Ovary (tissue), 10 donors: ENCODE data around the gene IFIT2. TPM values are rescaled to one million over a fixed set of nuclear protein-coding genes. Genes with fewer than 3 reads are reported as not detected.
"Not testable (repeated sequence)": the region's sequence is repeated elsewhere in the genome, so short reads cannot be mapped to it uniquely, and the experiment has no call there.

Source experiments
- DNase-seq, 5 donors: peaks; one replicate each; pipeline ENCODE4 v3.0.0-alpha.2; 2019 to 2020
- H3K27ac ChIP-seq, 2 donors: fragments of 200-600 bp; one replicate each; pipeline versions ENCODE4 v1.5.1 to v1.8.0; 2019 to 2022
- H3K27me3 ChIP-seq: fragments of 200-600 bp; one replicate; pipeline ENCODE4 v1.8.0; 2022
- H3K36me3 ChIP-seq: fragments of 200-600 bp; sonication (generic); one replicate; pipeline ENCODE4 v1.5.1; 2019
- H3K4me1 ChIP-seq: one replicate; pipeline ENCODE4 v1.8.1; 2013; ENCODE audit warnings: mild to moderate bottlenecking, moderate library complexity; ENCODE audit not compliant: insufficient read depth
- H3K4me3 ChIP-seq: fragments of 200-600 bp; sonication (generic); one replicate; pipeline ENCODE4 v1.5.1; 2017
- H3K9me3 ChIP-seq, 2 donors: fragments of 200-600 bp in 1 of 2; sonication (generic) in 1 of 2; one replicate each; pipeline versions ENCODE4 v1.5.1 to v1.8.1; 2013 to 2019; ENCODE audit warnings: mild to moderate bottlenecking in 1 of 2, moderate library complexity in 1 of 2
- CTCF ChIP-seq, 3 donors: fragments of 450-650 bp in 2 of 3; fragments of 200-600 bp in 1 of 3; IDR thresholded peaks; one replicate each; pipeline versions ENCODE4 v1.5.1 to v1.8.0; 2016 to 2022; ENCODE audit warnings: antibody characterized with exemption in 3 of 3, mild to moderate bottlenecking in 1 of 3
- EP300 ChIP-seq: sonication (generic); formaldehyde crosslinking; IDR thresholded peaks from one replicate; pipeline ENCODE4 v1.6.1; 2017; ENCODE audit warnings: antibody characterized with exemption
- POLR2A ChIP-seq: fragments of 450-650 bp; IDR thresholded peaks from one replicate; pipeline ENCODE4 v1.6.1; 2017; ENCODE audit warnings: antibody characterized with exemption, mild to moderate bottlenecking, moderate library complexity
- WGBS, 3 donors: extraction: QIAGEN DNeasy Blood & Tissue Kit in 1 of 3; methylation state at CpG; one replicate each; pipeline versions ENCODE4 v1.1.5 to v1.1.7; 2013 to 2017; 5-methylcytosine and 5-hydroxymethylcytosine counted together
- intact Hi-C, 4 donors: fragments of 100-400 bp; cut with DNase I; formaldehyde crosslinking; loops; one replicate each; pipeline versions ENCODE4 v1.11.0 to v1.15.1; 2022 to 2023
- long read RNA-seq, 3 donors: library from polyadenylated mRNA in 2 of 3; unstranded in 2 of 3; transcript quantifications; one replicate each; pipeline ENCODE4 v2.0.0 and lab custom pipeline, GENCODE V29; 2021 to 2026
- polyA plus RNA-seq, 2 donors: library from polyadenylated mRNA; stranded (reverse); fragments of 200-250 nt in 1 of 2; fragments of 350-450 nt in 1 of 2; fragmentation: Illumina TruSeq in 1 of 2; extraction: RNeasy Lipid Tissue Mini Kit (QIAGEN cat#74804) in 1 of 2; gene quantifications; one replicate each; pipeline ENCODE4 v1.2.3, GENCODE V29; 2013 to 2014
- total RNA-seq, 7 donors: library from RNA; depleted of rRNA in 2 of 7; stranded (reverse); fragments of >200 nt in 2 of 7; fragmentation: NEBNext Ultra II Directional in 3 of 7; extraction: Animal tissue kit (Norgen Biotek cat#: 25700) in 3 of 7; gene quantifications; one replicate each; pipeline versions ENCODE4 v1.1.0 to v1.2.4, GENCODE V29; 2016 to 2023
- donor health status: DM: no; HTN: no; CAD: no; lungs with moderate emphysema.
- donor health status: DM: no; HTN: no; CAD: no.
- donor health status: Bipolar disorder and iron deficiency.
- donor health status: DM: yes; HTN: yes; CAD: no.
- donor health status: DM: no; HTN: no; CAD: no.
- donor health status: DM: yes; HTN: yes; CAD: no.

IFIT2 gene
- total RNA-seq (10 to 100 TPM in 1 of 7 donors, 1 to 10 TPM in 6; 2.1 to 10.0 (median 4.8) TPM), polyA plus RNA-seq (10 to 100 TPM in 1 of 2 donors, 1 to 10 TPM in 1; 6.4 to 21.3 TPM)
- long read RNA-seq, donor 1, transcript IFIT2-201 (2 exons, 3,489 nt): major isoform, 22 of 24 reads
- long read RNA-seq, donor 1, partial matches to known transcripts: 0 of 24 reads
- long read RNA-seq, donor 1, other reads (novel, unspliced or antisense): 1 of 24 reads
- long read RNA-seq, donor 2, partial matches to known transcripts: 0 of 2 reads
- long read RNA-seq, donor 2, other reads (novel, unspliced or antisense): 0 of 2 reads
- long read RNA-seq, donor 3, transcript IFIT2-201 (2 exons, 3,489 nt): major isoform, 18 of 19 reads
- long read RNA-seq, donor 3, partial matches to known transcripts: 0 of 19 reads
- long read RNA-seq, donor 3, other reads (novel, unspliced or antisense): 1 of 19 reads

GRCh38 chr10:89301721-89302445, at the start of gene IFIT2:
TSS of gene IFIT2 (plus strand) at chr10:89302046. CDS start at chr10:89302124, 78 bp downstream.
- TF ChIP-seq POLR2A: peak; percentile 42
- TF ChIP-seq CTCF (IDR thresholded peaks at IDR 0.05): no peak
- Histone ChIP-seq H3K27ac (peak within 1 kb of the TSS; percentile 65 to 88), H3K9me3 (no peaks in the 10 kb centered on the region), H3K4me3 (peak within 1 kb of the TSS; percentile 48), H3K36me3 (no peaks in the 10 kb centered on the region), H3K4me1 (peaks cover 11% of the 10 kb centered on the region), H3K27me3 (no peaks in the 10 kb centered on the region)
- WGBS, 3 donors: 0 to 1% (median 0%) methylated on average over 10 of the region's 10 CpGs
- intact Hi-C loops: no loop called here
- peak in 3 of 5 donors; percentile 33 to 47 (median 37) for DNase-seq

- 89 to 90% (median 89%) methylated on average over 2 of the region's 2 CpGs for WGBS, 3 donors
- TF ChIP-seq CTCF (IDR thresholded peaks at IDR 0.05): no peak
- no peak for TF ChIP-seq EP300
- TF ChIP-seq POLR2A: no peak
These were observed 49.6 kb upstream of the IFIT2 start for GRCh38 chr10:89252225-89252585.

GRCh38 chr10:89255091-89255579, 46.7 kb upstream of the IFIT2 start:
- WGBS, 3 donors: 73 to 89% (median 84%) methylated on average over 2 of the region's 2 CpGs
- not testable (repeated sequence) for DNase-seq, H3K4me1 ChIP-seq, H3K36me3 ChIP-seq, H3K4me3 ChIP-seq, H3K9me3 ChIP-seq, H3K27me3 ChIP-seq, H3K27ac ChIP-seq
- intact Hi-C loops: loop anchor here in 1 of 4 donors (5.0 kb wide), 1 partner anchor 307 kb away; no protein-coding TSS in a partner anchor

More at GRCh38 chr10:89252225-89252585, 49.6 kb upstream of the IFIT2 start:
- intact Hi-C loops: no loop called here
- Histone ChIP-seq H3K4me1 (peaks cover 1% of the 10 kb centered on the region), H3K36me3 (no peaks in the 10 kb centered on the region), H3K27ac (no peak overlapping the region), H3K4me3 (peak overlapping the region; percentile 90), H3K27me3 (no peaks in the 10 kb centered on the region), H3K9me3 (no peaks in the 10 kb centered on the region)
- peak in 1 of 5 donors; percentile 33 for DNase-seq

GRCh38 chr10:89255793-89256192, 46.1 kb upstream of the IFIT2 start:
- peaks cover 1% of the 10 kb centered on the region for H3K4me1 ChIP-seq
- H3K9me3 ChIP-seq: no peaks in the 10 kb centered on the region
- no peak for DNase-seq
- no peaks in the 10 kb centered on the region for H3K27me3 ChIP-seq
- H3K4me3 ChIP-seq: no peak overlapping the region
- no peaks in the 10 kb centered on the region for H3K36me3 ChIP-seq
- no peak overlapping the region for H3K27ac ChIP-seq
- intact Hi-C loops: loop anchor here in 1 of 4 donors (5.0 kb wide), 1 partner anchor 307 kb away; no protein-coding TSS in a partner anchor
- TF ChIP-seq EP300 (no peak), POLR2A (no peak), CTCF (IDR thresholded peaks at IDR 0.05) (no peak)
